ENCODE data around the gene ANAPC4.
A peak's percentile ranks its signal among the peaks of the same experiment; 100 is the strongest.
"Not testable (repeated sequence)": the region's sequence is repeated elsewhere in the genome, so short reads cannot be mapped to it uniquely, and the experiment has no call there.

The ANAPC4 gene

GRCh38 chr4:25376754-25377571, at the start of gene ANAPC4:
Gene ANAPC4 (plus strand): TSS chr4:25377263. CDS start chr4:25377428, 165 bp downstream.
- FAIRE-seq, result no peak
- DNase-seq (ENCODE audit: low spot score), result peak; percentile 94

DNA sequence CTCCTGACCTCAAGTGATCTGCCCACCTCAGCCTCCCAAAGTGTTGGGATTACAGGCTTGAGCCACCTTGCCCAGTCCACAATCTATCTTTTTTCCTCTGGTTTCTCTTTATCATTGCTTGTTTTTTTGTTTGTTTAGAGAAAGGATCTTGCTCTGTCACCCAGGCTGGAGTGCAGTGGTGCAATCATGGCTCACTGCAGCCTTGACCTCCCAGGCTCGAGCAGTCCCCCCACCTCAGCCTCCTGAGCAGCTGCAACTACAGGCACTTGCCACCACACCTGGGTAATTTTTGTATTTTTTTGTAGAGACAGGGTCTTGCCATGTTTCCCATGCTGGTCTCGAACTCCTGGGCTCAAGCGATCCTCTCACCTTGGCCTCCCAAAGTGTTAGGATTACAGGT, 48.6 kb upstream of the ANAPC4 start:
- FAIRE-seq, result not testable (repeated sequence)

DNA sequence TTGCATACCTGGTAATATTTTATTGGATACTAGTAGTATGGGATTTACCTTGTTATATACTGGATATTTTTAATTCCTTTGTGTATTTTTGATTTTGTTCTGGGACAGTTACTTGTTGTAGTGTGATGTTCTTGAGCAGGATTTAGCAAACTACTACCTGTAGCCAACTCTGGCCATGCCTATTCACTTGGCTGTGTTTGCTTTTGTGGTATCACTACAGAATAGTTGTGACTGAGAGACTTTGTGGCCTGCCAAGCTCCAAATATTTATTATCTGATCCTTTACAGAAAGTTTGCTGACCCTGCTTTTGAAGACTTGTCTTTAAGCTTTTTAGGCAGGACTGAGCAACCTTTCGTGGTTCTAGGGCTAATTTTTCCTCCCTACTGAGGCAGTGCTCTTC, 46.7 kb upstream of the ANAPC4 start:
- no peak for DNase-seq (ENCODE audit: low spot score)
- FAIRE-seq, result no peak

More for the DNA sequence above, 48.6 kb upstream of the ANAPC4 start:
- DNase-seq (ENCODE audit: low spot score), result not testable (repeated sequence)

- no peak for DNase-seq (ENCODE audit: low spot score)
- FAIRE-seq, result no peak
Observed at GRCh38 chr4:25330905-25331808, 45.9 kb upstream of the ANAPC4 start.

- no peak for FAIRE-seq
- no peak for DNase-seq (ENCODE audit: low spot score)
Observed at GRCh38 chr4:25343671-25344070, 33.4 kb upstream of the ANAPC4 start.

- no peak for FAIRE-seq
- DNase-seq (ENCODE audit: low spot score), result no peak
Observed at GRCh38 chr4:25345744-25346143, 31.3 kb upstream of the ANAPC4 start.

DNA sequence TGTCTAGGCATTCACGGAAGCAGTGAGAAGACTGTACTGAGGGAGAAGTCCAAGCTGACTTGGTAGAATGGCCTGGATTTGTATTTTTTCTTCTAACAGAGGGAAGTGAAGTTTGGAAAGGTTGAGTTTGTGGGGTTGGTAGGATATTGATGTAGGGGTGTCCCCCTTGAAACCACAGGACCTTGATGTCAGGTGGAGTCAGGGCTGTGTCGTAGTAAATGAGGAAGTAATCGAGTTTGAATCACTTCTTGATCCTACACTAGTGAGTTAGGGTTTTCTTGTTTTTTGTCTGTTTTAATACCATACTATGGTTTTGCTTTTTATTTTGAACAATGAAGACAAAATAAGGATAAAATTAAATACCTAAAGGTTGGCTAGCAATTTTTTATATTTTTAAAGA, 30.1 kb upstream of the ANAPC4 start:
- FAIRE-seq, result no peak
- no peak for DNase-seq (ENCODE audit: low spot score)

DNA sequence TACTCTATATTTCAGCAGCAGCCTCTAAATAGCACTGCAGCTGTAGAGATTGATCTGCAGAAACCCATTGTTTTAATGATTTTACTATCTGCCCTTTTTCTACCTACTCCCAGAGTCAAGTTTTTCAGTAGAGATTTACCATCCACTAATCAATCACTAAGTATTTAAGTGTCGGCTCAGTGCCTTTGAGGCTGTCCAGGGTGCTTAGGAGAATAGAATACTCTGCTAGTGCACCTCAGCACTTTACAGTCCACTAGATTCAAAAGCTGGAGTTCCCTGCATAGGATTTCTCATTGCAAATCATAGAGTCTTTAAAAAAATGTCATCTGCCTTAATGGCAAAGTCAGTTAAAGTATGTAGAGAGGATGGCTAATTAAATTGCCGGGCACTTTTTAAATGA, 29.6 kb upstream of the ANAPC4 start:
- no peak for FAIRE-seq
- DNase-seq (ENCODE audit: low spot score), result no peak

DNA sequence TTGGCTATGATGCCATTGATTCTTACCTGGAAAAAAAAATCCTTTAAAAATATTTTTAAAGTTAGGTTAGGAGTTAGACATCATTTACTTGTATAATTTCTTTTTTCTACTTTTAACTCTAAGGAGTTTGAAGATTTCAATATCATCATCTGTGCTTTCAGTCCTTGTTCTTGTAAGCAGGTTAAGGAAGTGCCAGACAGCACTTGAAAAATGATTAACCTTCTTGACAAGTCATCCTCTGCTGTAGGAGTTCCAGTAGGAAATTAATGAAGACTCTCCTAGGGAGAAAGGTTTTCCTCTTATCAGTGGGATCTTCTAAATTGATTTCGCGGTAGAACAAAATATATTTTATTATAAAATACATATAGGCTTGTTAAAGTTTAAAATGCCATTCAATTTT, 29.1 kb upstream of the ANAPC4 start:
- no peak for DNase-seq (ENCODE audit: low spot score)
- no peak for FAIRE-seq

- DNase-seq (ENCODE audit: low spot score) (no peak), FAIRE-seq (no peak)
Observed at GRCh38 chr4:25350561-25350960, 26.5 kb upstream of the ANAPC4 start.

DNA sequence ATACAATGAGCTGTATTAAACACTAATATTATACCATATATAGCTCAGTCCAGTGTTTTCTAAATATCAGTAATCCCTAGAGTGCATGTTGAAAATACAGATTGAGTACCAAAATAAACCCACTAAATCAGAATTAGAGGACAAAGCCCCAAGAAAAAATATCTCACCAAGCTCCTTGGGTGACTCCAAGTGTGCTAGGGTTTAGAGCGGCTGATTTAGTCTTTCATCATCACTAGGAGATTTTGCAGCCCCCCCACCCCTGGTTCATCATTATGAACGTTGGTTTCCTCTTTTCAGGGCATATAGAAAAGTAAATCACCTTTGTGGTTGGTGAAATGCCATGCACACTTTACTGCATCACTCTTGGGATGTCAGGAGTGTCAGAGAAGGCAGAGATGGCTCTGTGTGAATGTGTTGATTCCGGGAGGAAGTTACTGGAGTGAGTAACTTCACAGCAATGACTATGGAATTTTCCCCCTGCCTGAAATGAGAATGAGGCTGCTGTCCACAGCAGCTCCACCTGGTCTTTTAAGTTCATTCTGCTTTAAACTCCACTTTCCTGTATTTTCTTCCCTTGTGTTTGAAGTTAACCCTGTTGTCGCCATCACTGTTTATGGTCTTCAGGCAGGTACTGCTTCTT, 25.2 kb upstream of the ANAPC4 start:
- peak; percentile 40 for DNase-seq (ENCODE audit: low spot score)
- no peak for FAIRE-seq

GRCh38 chr4:25356068-25356467, 21.0 kb upstream of the ANAPC4 start:
- DNase-seq (ENCODE audit: low spot score) (no peak), FAIRE-seq (no peak)

- FAIRE-seq (no peak), DNase-seq (ENCODE audit: low spot score) (no peak)
Observed at GRCh38 chr4:25358515-25359275, 18.4 kb upstream of the ANAPC4 start.

DNA sequence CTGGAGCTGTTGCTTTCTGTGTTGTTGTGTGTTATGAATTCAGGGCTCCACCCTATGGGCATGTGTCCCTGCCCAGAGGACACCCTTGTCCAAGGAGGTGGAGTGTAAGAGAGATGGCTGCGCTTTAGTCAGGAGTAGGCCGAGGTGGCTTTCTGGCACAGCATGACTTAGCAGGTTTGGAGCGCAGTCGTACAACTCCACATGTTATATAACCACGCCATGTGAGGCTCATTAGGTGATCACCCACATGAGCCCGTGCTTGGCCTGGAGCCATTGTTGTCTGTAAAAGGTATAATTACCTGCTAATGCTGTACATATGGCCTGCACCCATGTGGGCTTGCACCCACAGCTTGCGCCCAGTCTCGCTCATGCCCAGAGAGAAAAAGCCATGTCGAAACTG, 15.8 kb upstream of the ANAPC4 start:
- DNase-seq (ENCODE audit: low spot score) (no peak), FAIRE-seq (no peak)

DNA sequence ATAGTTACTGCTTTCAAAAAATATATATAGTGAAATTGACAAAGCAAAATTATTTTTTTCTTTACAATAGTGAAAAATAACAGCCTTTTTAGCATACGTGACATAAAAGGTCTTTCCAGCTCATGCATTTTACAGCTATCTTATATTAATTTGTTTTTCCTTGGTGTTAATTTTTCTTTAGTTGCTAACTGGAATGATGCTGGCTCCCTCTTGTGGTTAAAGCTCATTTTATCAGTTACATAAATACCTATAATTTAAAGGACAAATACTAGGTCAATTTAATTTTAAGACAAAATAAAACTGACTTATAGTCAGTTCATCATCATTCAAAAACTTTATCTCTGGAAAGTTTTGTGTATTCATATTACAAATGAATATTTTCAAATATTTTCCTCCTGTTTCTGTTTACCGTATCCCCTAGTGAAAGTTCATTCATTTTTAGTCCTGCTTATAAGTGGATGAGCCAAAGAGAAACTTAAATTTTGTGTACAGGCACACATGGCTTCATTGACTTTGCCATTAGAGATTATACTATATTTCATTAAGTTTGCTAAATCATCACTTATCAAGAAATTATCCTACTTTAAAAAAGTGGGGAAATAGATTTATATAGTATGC, 9.9 kb upstream of the ANAPC4 start:
- FAIRE-seq, result no peak

GRCh38 chr4:25367877-25368276, 9.2 kb upstream of the ANAPC4 start:
- FAIRE-seq, result no peak
- DNase-seq (ENCODE audit: low spot score), result no peak

More for the DNA sequence above, 9.9 kb upstream of the ANAPC4 start:
- DNase-seq (ENCODE audit: low spot score), result no peak

DNA sequence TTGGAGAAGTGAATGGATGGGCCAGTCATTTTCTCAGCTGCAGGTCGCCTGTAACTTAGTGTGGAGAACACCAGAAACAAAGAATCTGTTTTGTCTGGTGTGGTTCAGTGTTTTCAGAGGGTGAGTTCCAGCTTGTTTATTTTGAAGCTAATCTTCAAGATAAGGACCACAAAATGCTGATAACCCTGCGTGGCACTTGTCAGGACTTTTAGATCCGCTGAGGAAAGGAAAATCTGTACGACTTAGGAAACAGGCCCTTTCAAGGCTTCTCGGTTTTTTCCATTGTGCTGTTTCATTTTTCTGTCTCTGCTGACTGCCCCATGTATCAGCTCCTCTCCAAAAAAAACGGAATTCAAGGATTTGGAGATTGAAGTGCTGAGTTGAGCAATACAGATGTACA, 8.7 kb upstream of the ANAPC4 start:
- no peak for DNase-seq (ENCODE audit: low spot score)
- no peak for FAIRE-seq

- DNase-seq (ENCODE audit: low spot score) (no peak), FAIRE-seq (no peak)
Observed at GRCh38 chr4:25370242-25370641, 6.8 kb upstream of the ANAPC4 start.

GRCh38 chr4:25372549-25372948, 4.5 kb upstream of the ANAPC4 start:
- DNase-seq (ENCODE audit: low spot score); FAIRE-seq: not testable (repeated sequence)

DNA sequence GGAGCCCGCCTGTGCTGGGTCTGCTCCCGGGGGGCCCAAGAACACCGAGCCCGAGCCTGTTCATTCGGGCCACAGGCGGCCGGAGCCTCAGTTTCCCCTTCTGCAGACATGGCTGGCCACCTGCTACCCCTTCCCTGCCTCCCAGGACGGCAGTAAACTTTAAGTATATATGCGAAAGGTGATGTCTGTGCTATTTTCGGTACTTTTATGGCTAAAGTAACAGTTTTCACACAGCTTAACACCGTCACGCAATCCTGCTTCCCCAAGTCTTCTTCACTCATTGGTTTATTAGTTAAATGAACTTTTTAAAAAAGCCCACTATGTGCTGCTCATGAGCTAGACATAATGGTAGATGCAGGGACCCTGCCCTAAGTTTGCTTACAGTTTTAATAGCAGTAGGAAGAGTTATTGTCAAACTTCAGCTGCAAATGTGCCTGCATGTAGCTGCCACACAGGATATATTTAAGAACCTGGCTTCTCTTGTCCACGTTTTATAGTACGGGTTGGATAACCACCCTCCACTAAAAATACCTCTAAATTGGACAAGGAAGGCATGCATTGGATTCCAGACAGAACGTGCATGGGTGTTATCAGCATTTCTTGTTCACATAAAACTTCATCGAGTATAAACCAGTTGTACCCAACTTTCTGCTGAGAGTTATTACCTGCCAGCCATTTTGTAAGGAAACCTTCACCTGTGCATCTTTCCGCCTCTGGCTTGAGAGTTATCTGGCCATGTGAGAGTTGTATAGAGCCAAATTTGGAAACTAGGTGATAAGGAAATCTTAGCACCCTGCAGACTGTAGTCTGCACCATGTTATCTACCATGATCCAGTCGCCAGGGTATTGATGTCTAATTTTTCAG, 741 bp downstream of the ANAPC4 start:
- no peak for FAIRE-seq
- DNase-seq (ENCODE audit: low spot score), result no peak
